ENCODE results near the gene FEM1B. TPM values are rescaled to one million over a fixed set of nuclear protein-coding genes. Genes with fewer than 3 reads are reported as not detected.

The FEM1B gene
- total RNA-seq (2021; fragmentation: NEBNext Ultra II Directional; extraction: Animal tissue kit (Norgen Biotek cat#: 25700)) (72.9 and 83.8 TPM in 2 replicates), polyA plus RNA-seq (2011; rRNA removed) (21.2 and 36.1 TPM in 2 replicates), polyA minus RNA-seq (2011; rRNA and poly(A)+ RNA removed) (568 and 799 TPM in 2 replicates)
- 36.7 TPM for polyA plus RNA-seq (2011; cell fraction: cytosol; rRNA removed)
- 75.5 TPM for polyA plus RNA-seq (2011; cell fraction: nucleus; rRNA removed)
- polyA plus RNA-seq (2012, experiment 1 of 2): 42.3 to 65.4 TPM (median 49.3 TPM) in 4 replicates
- 2.1 TPM for polyA plus RNA-seq (2012, experiment 2 of 2)
- 28.4 TPM for polyA plus RNA-seq (2013, experiment 1 of 2)
- 27.2 TPM for polyA plus RNA-seq (2013, experiment 2 of 2)
- 135 TPM for polyA minus RNA-seq (2011; cell fraction: cytosol; rRNA and poly(A)+ RNA removed)
- 269 TPM for polyA minus RNA-seq (2011; cell fraction: nucleus; rRNA and poly(A)+ RNA removed)
- long read RNA-seq, experiment 1, full-length matches to known transcripts: 4 of 42 reads
- long read RNA-seq, experiment 1, partial matches to known transcripts: 0 of 42 reads
- long read RNA-seq, experiment 1, other reads (novel, unspliced or antisense): 38 of 42 reads
- long read RNA-seq, experiment 2, partial matches to known transcripts: 0 of 9 reads
- long read RNA-seq, experiment 2, other reads (novel, unspliced or antisense): 9 of 9 reads

DNA sequence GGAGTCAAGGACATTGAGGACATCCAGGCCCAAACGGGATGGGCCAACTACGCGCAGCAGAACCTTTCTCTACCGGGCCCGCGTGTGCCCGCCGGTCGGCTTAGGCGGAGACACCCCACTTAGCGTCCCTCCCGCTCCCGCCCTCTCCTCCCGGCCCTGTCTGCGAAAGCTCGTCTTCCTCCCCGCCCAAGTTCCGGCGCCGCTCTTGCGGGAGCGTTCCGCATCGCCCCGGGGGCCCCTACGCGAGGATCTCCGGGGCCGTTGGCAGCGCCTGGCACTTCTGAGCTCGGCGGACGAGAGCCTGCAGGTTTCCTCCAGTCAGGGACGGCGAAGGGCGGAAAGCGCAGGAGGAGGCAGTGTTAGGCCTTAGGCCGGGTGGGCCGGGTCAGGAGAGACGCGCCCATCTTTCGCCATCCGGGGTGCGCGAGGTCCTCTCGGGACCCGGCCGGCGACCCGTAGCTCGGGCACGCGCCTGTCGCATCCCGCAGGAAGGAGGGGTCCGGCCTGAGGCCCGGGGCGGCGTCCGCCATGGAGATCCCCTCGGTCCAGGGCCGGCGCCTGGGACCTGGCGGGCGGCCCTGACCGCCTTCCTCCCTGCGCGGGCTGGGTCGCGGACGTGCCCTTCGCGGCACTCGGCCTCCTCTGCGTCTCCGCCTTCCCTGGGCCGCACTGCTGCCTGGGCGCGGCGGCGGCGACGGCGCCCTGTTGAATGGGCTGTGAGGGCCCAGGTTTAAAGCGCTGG, at the start of gene FEM1B:
FEM1B (plus strand) TSS at position 143 of the 742 bp plus-strand sequence. CDS start 673 bp downstream, outside the sequence.
- Histone ChIP-seq H4K5ac (ENCODE audit: insufficient read length, low read depth, low read length) (peak within 1 kb of the TSS; percentile 98), H2AFZ (ENCODE audit: low read length) (peak within 1 kb of the TSS; percentile 78), H2AK5ac (ENCODE audit: low read depth, low read length) (peak within 1 kb of the TSS; percentile 47; the same call in 1 of the 2 replicates), H3K36me3 (ENCODE audit: control insufficient read depth in 2 of 4, insufficient read depth in 4 of 4, low read length in 3 of 4) (no peaks in the 10 kb centered on the region), H2BK20ac (ENCODE audit: low read length) (no peak within 1 kb of the TSS), H4K91ac (replicated peaks; ENCODE audit: insufficient read length, low read length) (peak within 1 kb of the TSS; percentile 81), H3K4ac (replicated peaks; ENCODE audit: insufficient read length, low read depth, low read length) (peak within 1 kb of the TSS; percentile 61), H3K18ac (ENCODE audit: extremely low read depth, low read length) (peak within 1 kb of the TSS; percentile 98), H4K8ac (ENCODE audit: extremely low read depth, insufficient read depth, low read length) (peak within 1 kb of the TSS; percentile 99), H3K9ac (replicated peaks in 1 of 4; ENCODE audit: extremely low read depth in 1 of 4, low read depth in 3 of 4, low read length in 3 of 4) (peak within 1 kb of the TSS; percentile 89 to 97 (median 94)), H2BK5ac (ENCODE audit: low read depth, low read length) (peak within 1 kb of the TSS; percentile 97), H3K79me1 (ENCODE audit: low read depth, low read length) (no peaks in the 10 kb centered on the region; the same call in 1 of the 2 replicates), H2BK120ac (replicated peaks; ENCODE audit: low read depth, low read length) (no peak within 1 kb of the TSS), H3K9me3 (ENCODE audit: insufficient read depth in 2 of 2, low read depth in 1 of 2, low read length in 1 of 2) (no peaks in the 10 kb centered on the region), H3K79me2 (ENCODE audit: control insufficient read depth in 1 of 2, insufficient read depth in 2 of 2, low read length in 2 of 2) (peaks cover 20 to 46% of the 10 kb centered on the region in 2 experiments), H3K23ac (ENCODE audit: insufficient read length) (no peak within 1 kb of the TSS), H2BK15ac (ENCODE audit: low read length) (0 out of 2 replicates have a peak within 1 kb of the TSS, but pooled peaks have one; percentile 66), H3K4me3 (ENCODE audit: extremely low read depth in 1 of 4, insufficient read depth in 2 of 4, low read depth in 3 of 4, low read length in 4 of 4) (peak within 1 kb of the TSS; percentile 78 to 99 (median 89)), H3K56ac (replicated peaks; ENCODE audit: insufficient read length, low read depth, low read length) (peak within 1 kb of the TSS; percentile 91), H3K4me1 (replicated peaks in 1 of 4; ENCODE audit: control insufficient read depth in 3 of 4, insufficient read depth in 4 of 4, low read length in 3 of 4) (peaks cover 5 to 18% (median 14%) of the 10 kb centered on the region in 4 experiments; a peak in 6 of 7 replicates), H3K23me2 (ENCODE audit: low read depth, low read length) (peaks cover 13% of the 10 kb centered on the region), H4K20me1 (replicated peaks in 1 of 2; ENCODE audit: control insufficient read depth in 1 of 2, insufficient read depth in 2 of 2, low read length in 2 of 2) (peaks cover 19 to 21% of the 10 kb centered on the region in 2 experiments), H3K27me3 (replicated peaks in 1 of 4; ENCODE audit: control insufficient read depth in 3 of 4, extremely low read depth in 1 of 4, insufficient read depth in 3 of 4, low read length in 3 of 4) (no peaks in the 10 kb centered on the region), H3K14ac (ENCODE audit: insufficient read length) (no peak within 1 kb of the TSS), H3K4me2 (ENCODE audit: insufficient read depth in 1 of 2, low read depth in 2 of 2, low read length in 2 of 2) (peak within 1 kb of the TSS; percentile 86 to 95), H3K27ac (ENCODE audit: low read depth, low read length) (peak within 1 kb of the TSS; percentile 94), H2BK12ac (ENCODE audit: low read depth, low read length) (peak within 1 kb of the TSS; percentile 91)
- WGBS, 2 experiments (ENCODE audit: extremely low coverage in 1 of 2, insufficient coverage in 1 of 2, insufficient read length in 1 of 2, insufficient replicate concordance in 2 of 2, low coverage in 1 of 2, low lambda C conversion rate in 2 of 2, missing lambda C conversion rate in 1 of 2): 1% methylated on average over 64 of the region's 85 CpGs; no CpG with 5 or more reads in 1 of the 2 experiments
- DNase-seq (ENCODE audit: low read depth in 1 of 2, low spot score in 2 of 2) (peak; percentile 75 to 92), FAIRE-seq (no peak)
- ChIA-PET POLR2A (ENCODE audit: partially characterized antibody) (interaction anchor here (0.6 to 5.5 kb wide), 25 partner anchors 9 to 1176 kb away, joined by 3 to 50 read pairs (median 6); partner anchors contain the start of gene CLN6), CTCF (ENCODE audit: partially characterized antibody) (interaction anchor here (1.2 to 10.1 kb wide), 5 partner anchors 13 to 38 kb away, joined by 3 to 72 read pairs (median 4); no protein-coding TSS in a partner anchor)
- TF ChIP-seq FOSL1 (IDR thresholded peaks at IDR 0.05; ENCODE audit: insufficient read depth, low read depth, low read length): no peak
- no peak; the same call in 1 of the 2 replicates for TF ChIP-seq SIX5 (IDR thresholded peaks at IDR 0.05; ENCODE audit: low read depth, low read length)
- TF ChIP-seq RFX5 (IDR thresholded peaks at IDR 0.05; ENCODE audit: borderline replicate concordance, low read depth, low read length): no peak
- peak; percentile 94 for TF ChIP-seq TAF1 (IDR thresholded peaks at IDR 0.05; ENCODE audit: low read depth, low read length)
- no peak for TF ChIP-seq KDM1A (IDR thresholded peaks at IDR 0.05; ENCODE audit: borderline replicate concordance, low read length)
- no peak for TF ChIP-seq EZH2 (IDR thresholded peaks at IDR 0.05; ENCODE audit: low read depth, low read length, severe bottlenecking)
- TF ChIP-seq, protein P1, sequence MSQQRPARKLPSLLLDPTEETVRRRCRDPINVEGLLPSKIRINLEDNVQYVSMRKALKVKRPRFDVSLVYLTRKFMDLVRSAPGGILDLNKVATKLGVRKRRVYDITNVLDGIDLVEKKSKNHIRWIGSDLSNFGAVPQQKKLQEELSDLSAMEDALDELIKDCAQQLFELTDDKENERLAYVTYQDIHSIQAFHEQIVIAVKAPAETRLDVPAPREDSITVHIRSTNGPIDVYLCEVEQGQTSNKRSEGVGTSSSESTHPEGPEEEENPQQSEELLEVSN (IDR thresholded peaks at IDR 0.05): peak; percentile 74
- no peak for TF ChIP-seq RXRA (IDR thresholded peaks at IDR 0.05; ENCODE audit: insufficient read depth, low read depth, low read length)

Measured in H1 (cell line).